Inferior parietal cortex (tissue), 1 donor: ENCODE results near the gene SH3GL3.

Source experiments
- DNase-seq: peaks from one replicate; pipeline ENCODE4 v3.0.0-alpha.2; 2016; ENCODE audit errors: extremely low spot score

SH3GL3 gene

DNA sequence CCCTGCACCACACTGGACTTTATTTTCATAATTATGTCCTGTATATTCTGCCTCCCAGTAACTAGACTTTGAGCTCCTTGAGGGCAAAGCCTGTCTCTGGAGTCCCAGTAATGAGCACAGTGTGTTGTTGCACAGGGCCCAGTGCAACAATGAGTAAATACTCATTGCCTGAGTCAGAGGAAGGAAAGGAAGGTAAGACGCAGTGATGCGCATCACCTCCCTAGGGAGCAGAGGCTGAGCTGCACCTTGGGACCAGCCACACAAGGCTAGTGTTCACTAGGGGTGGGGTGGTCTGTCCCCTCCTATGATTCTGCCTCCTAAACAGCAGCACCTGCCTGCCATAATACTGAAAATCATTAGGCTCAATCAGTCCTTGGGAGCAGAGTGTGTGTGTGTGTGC, 120.2 kb downstream of the SH3GL3 start:
- DNase-seq = no peak

DNA sequence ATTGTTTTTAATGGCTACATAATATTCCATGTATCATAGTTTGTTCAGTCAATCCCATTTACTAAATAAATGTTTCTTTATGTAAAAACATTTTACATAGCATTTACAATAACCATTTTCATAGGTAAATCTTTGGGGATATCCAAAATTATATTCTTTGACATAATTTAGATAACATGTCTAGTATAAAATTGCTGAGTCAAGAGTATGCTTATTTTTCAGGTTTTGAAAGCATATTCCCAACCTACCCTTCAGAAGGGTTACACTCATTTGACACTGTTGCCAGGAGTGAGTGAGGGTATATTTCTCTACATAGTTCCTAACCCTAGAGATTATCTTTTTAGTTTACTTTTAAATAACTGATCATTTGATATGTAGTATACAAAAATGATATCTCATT, 122.2 kb downstream of the SH3GL3 start:
- no peak for DNase-seq

GRCh38 chr15:83570756-83571155, 123.6 kb downstream of the SH3GL3 start:
- DNase-seq = no peak

GRCh38 chr15:83571820-83572707, 124.9 kb downstream of the SH3GL3 start:
- DNase-seq = peak; percentile 96

- DNase-seq = no peak
Observed at GRCh38 chr15:83574345-83574744, 127.2 kb downstream of the SH3GL3 start.

GRCh38 chr15:83578691-83579090, 131.6 kb downstream of the SH3GL3 start:
- DNase-seq = no peak

GRCh38 chr15:83581381-83581780, 134.2 kb downstream of the SH3GL3 start:
- DNase-seq = no peak

- no peak for DNase-seq
Observed at GRCh38 chr15:83582381-83582780, 135.2 kb downstream of the SH3GL3 start.

DNA sequence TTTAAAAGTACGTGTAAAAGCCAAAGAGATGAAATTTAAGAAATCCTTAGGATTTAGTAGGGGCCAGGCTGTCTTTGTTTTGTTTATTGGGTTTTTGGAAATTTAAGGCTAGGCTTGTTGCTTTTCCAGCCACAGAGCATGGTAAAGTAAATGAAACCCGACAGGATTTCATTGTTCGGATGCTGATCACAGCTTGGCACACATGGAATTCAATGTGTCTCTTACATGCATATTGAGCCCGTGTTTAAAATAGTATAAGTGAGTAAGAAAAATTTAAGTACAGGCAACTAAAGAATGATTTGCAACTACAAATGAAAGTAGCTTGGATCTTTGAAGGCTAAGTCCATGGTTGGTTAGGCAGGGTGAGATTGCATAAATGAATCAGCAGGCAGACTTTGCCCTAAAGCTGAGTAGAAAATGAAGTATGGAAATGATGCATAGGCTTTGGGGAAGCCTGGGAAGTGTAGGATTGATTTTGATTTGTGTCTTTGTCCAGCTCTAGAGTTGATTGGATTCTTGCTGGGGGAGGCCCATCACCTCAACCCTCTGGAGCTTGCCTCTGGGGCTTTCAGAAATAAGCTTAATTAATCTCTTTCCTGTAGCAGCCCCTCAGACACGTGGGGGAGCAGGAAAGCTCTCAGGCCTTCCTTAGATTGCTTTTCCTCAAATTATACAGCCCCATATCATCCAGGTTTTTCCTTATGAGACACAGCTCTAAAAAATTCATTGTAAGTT, 138.6 kb downstream of the SH3GL3 start:
- no peak for DNase-seq

- DNase-seq = no peak
Observed at GRCh38 chr15:83587091-83587490, 139.9 kb downstream of the SH3GL3 start.

- no peak for DNase-seq
Observed at GRCh38 chr15:83588441-83588840, 141.3 kb downstream of the SH3GL3 start.

GRCh38 chr15:83592370-83593040, 145.4 kb downstream of the SH3GL3 start:
- no peak for DNase-seq

DNA sequence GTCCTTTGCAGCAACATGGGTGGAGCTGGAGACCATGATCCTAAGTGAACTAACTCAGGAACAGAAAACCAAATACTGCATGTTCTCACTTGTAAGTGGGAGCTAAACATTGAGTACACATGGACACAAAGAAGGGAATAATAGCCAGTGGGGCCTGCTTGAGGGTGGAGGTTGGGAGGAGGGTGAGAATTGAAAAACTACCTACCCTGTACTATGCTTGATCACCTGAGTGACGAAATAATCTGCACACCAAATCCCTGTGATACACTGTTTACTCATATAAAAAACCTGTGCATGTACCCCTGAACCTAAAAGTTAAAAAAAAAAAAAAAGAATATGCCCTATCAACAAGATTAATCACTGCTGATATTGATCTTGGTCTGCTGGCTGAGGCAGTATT, 148.1 kb downstream of the SH3GL3 start:
- DNase-seq = no peak

GRCh38 chr15:83598031-83598430, 150.9 kb downstream of the SH3GL3 start:
- no peak for DNase-seq

GRCh38 chr15:83602021-83602420, 154.9 kb downstream of the SH3GL3 start:
- DNase-seq = no peak

DNA sequence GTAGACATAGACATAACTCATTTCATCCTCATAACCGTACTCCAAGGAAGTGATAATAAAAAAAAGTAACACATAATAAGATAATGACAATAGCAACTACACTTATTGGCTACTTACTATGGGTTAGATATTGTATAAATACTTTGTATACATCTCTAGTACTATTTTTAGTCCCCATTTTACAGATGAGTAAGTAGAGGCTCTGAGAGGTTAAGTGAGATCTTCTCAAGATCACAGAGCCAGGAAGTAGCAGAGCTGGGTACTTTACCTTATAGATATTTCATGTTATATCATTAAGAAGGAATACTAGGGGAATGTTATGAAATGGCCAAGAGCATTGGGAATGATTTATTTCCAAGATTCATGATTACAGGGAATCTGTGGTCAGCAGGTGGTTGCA, 157.4 kb downstream of the SH3GL3 start:
- no peak for DNase-seq

GRCh38 chr15:83605111-83605945, 158.2 kb downstream of the SH3GL3 start:
- DNase-seq = no peak

- no peak for DNase-seq
Observed at GRCh38 chr15:83610132-83610531, 163.0 kb downstream of the SH3GL3 start.

DNA sequence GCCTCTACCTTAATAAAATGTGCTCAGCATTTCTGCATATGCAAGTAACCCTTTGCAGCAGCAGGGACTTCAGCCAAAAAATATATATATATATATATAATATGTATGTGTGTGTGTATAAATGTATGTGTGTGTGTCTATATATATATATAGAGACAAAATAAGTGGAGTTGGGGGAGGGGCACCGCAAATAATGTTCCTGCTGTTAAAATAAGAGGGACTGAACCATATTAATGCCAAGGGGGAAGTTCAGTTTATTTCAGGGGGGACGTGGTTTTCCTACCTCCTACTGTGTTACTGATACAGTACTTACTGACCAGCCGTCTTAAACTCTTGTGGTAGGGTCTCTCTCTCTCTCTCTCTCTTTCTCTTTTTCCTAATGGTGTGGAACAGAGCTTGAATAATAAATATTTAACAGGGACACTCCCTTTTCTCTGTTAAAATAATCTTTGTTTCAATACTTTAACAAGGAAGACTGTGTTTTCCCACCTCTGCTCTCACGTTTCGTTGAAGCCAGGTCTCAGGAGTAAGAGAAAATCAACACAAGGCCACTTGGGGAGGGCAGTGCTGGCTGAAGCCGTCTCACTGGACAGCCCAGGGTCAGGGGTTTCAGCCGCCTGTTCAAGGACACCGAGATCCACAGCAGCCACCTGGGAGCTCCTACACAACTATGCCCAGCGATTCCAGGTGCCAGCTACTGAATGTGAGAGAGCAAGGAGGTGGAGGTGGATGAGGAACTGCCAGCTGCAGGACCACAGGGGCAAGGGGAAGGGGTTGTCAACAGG, 164.0 kb downstream of the SH3GL3 start:
- no peak for DNase-seq

- DNase-seq = no peak
Observed at GRCh38 chr15:83612226-83612625, 165.1 kb downstream of the SH3GL3 start.
